HG03108 (cell line): ENCODE data around the gene SRSF9.
"Not testable (repeated sequence)": the region's sequence is repeated elsewhere in the genome, so short reads cannot be mapped to it uniquely, and the experiment has no call there.

ENCODE experiments used
- ATAC-seq: cut with Tn5 transposase; IDR thresholded peaks from one replicate; pipeline ENCODE4 v1.9.1; 2021; ENCODE audit warnings: moderate library complexity; ENCODE audit not compliant: unreplicated experiment

SRSF9 gene

DNA sequence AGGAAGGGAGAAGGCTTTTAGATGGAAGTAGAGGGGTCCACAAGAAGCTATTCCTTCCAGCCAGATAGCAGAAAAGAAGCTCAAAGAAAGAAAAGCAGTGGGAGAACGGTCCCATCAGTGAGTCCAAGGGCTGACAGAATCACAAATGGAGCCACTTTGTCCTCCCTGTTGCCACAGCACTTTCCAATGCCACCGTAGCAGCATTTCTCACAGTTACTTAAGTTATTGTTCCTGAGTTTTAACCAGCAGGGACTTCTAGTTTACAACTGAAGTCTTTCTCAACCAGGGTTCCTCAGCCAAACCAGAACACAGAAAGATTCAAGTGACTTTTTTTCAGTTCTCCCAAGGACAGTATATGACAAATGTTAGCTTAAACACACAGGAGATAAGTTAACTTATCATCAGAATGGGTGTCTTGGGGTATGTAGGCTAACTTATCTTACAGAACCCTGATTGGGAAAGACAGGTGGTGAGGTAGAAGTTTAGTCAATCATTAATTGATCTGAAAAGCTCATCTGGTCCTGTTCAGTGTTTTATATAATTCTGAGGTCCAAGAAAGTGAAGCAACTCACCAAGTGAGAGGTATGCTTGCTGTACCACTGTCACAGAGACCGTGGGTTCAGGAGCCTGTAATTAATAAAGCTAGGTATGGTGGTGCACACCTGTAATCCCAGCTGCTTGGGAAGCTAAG is 16.3 kb downstream of the SRSF9 start:
- no peak for ATAC-seq

GRCh38 chr12:120452524-120452923 is 17.0 kb downstream of the SRSF9 start:
- not testable (repeated sequence) for ATAC-seq

DNA sequence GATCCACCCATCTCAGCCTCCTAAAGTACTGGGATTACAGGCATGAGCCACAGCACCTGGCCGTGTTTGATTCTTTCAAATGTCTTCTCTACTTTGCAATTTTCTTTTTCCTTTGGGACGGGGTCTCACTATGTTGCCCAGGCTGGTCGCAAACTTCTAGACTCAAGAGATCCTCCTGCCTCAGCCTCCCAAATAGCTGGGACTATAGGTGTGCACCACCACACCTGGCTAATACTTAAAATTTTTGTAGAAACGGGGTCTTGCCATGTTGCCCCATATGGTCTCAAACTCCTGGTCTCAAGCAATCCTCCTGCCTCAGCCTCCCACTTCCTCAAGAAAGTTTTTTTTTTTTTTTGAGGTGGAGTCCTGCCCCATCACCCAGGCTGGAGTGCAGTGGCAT is 21.6 kb downstream of the SRSF9 start:
- no peak for ATAC-seq

- not testable (repeated sequence) for ATAC-seq
These were observed 22.7 kb downstream of the SRSF9 start for GRCh38 chr12:120446844-120447178.

GRCh38 chr12:120445911-120446843 is 23.4 kb downstream of the SRSF9 start, which contains the start of the genes GATC and TRIAP1:
Gene GATC (plus strand): TSS chr12:120446444. CDS start chr12:120446481, 37 bp downstream.
Gene TRIAP1 (minus strand): TSS chr12:120446384. CDS start chr12:120446372, 12 bp downstream.
- ATAC-seq = peak; percentile 86

GRCh38 chr12:120444676-120445075 is 24.9 kb downstream of the SRSF9 start:
- ATAC-seq = no peak

GRCh38 chr12:120439646-120440247 is 29.8 kb downstream of the SRSF9 start:
- no peak for ATAC-seq

DNA sequence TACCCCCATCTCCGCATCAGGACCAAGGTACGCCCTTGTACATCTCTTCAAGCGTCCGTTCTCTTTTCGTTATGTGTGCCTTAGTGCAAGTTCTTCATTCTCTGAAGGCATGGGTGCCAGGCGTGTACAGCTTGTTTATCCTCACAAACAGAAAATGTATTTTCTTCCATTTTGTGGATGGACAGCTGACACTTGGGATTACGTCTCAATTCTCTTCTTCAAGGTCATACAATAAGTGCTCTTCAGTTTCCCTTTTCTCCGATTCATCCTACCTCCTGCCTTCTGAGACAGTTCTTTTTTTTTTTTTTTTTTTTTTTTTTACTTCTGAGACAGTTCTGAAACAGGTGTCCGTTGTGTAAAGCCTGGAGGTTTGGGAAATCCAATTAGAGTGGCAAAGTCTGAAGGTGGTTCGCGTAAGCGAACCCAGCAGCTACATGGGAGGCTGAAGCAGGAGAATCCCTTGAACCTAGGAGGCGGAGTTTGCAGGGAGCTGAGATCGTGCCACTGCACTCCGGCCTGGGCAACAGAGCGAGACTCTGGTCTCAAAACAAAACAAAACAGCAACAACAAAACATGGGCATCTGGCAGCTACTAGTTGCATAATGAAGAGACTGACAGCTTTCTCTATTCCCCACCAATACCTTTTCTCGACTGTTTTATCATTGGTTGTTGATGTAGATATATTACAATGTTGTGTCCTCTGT is 30.9 kb downstream of the SRSF9 start:
- no peak for ATAC-seq

DNA sequence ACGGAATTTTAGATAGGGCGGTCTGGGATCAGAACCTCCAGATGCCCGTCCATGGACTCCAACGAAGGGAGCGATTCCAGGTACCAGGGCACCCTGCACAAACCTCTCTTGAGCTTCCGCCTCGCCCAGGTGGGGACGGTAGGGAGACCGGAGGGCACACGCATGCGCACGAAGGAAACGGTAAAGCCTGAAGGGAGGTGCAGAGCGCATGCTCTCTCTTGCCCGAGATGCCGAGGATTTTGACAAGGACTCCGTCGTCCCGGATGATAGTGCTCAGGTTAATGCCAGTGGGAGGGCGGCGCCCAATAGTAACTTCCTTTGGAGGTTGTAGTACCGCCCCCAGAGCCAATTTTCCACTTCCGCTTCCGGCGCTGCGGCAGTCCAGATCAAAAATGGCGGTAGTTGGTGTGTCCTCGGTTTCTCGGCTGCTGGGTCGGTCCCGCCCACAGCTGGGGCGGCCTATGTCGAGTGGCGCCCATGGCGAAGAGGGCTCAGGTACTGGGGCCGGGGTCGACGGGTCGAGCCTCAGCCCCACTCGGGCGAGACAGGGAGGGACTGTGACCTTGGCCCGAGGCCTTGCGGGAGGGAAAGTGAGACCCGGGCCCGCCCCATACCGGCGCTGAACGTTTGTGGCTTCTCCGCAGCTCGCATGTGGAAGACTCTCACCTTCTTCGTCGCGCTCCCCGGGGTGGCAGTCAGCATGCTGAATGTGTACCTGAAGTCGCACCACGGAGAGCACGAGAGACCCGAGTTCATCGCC is 31.6 kb downstream of the SRSF9 start, which contains the start of gene COX6A1:
COX6A1 (plus strand) TSS at position 379 of the 760 bp plus-strand sequence; CDS start at position 393, 14 bp downstream.
- ATAC-seq = peak; percentile 94

DNA sequence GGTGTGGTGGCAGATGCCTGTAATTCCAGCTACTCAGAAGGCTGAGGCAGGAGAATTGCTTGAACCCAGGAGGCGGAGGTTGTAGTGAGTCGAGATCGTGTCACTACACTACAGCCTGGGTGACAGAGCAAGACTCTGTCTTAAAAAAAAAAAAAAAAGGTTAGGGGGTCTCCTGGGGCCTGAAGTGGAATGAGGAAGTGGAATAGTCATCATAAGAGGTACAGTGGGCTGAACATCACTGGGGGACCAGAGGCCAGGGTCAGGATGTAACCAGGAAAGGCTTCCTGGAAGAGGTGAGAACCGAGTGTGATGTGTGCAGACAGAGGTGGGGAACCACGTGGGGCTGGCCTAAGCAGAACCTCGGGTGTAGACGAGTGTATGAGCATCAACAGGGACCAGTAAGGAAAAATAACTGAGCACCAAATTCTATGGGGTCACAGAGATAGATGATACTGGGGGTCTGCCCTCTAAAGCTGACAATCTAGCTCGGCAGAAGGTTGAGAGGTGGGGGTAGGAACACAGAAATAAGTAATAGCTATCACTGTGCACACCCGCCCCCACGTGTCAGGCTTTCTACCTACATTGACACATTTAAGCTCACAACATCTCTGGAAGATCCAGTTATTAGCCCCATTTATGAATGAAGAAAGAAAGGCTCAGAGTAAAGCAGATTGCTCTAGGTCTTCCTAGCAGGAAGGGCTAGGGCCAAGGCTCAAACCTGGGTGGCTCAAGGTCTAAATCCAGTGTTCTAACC is 36.6 kb downstream of the SRSF9 start:
- ATAC-seq = no peak

DNA sequence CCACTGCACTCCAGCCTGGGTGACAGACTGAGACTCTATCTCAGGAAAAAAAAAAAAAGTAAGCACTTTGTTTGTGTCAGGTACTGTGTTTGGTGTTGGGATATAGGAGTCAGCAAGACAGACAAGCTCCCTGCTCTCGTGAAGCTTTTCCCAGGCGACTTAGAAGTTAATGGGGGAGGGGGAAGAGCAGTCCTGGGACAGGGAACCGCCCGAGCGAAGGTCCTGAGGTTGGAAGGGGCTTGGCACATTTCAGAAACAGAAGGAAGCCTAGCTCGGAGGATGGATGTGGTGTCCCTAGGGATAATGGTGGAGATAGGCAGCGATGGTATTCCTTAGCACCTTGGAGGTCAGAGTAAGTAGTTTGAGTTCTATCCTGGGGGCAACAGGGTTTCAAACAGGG is 40.2 kb downstream of the SRSF9 start:
- ATAC-seq = no peak

- no peak for ATAC-seq
These were observed 40.8 kb downstream of the SRSF9 start for GRCh38 chr12:120428597-120429229.

GRCh38 chr12:120425797-120426196 is 43.8 kb downstream of the SRSF9 start:
- ATAC-seq = no peak

- ATAC-seq = no peak
These were observed 46.6 kb downstream of the SRSF9 start for GRCh38 chr12:120422892-120423456.

DNA sequence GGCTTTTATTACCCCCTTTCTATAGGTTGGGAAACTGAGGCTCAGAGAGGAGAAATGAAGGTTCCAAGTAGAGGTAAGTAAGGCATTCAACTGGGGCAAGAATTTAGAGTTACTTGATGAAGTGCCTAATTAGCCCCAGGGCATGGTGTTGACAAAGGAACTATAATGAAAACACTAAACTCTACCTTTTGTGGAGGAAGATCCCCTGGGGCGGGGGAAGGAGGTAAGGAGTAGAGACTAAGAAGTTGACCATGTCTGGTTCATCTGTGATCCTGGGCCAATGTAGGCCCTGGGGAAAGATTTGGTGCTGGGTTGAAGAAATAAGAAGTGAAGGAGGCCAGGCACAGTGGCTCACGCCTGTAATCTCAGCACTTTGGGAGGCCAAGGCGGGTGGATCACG is 47.8 kb downstream of the SRSF9 start:
- no peak for ATAC-seq

GRCh38 chr12:120417917-120418580 is 51.5 kb downstream of the SRSF9 start:
- no peak for ATAC-seq

- no peak for ATAC-seq
These were observed 52.9 kb downstream of the SRSF9 start for GRCh38 chr12:120416490-120417216.
